CD4-positive, alpha-beta T cell treated with Interferon gamma for 1 hour (primary cell): Measurements from ENCODE around the gene GID4.

ENCODE experiments used
- DNase-seq: peaks from one replicate; pipeline ENCODE4 v3.0.0-alpha.2; 2020

Gene GID4

DNA sequence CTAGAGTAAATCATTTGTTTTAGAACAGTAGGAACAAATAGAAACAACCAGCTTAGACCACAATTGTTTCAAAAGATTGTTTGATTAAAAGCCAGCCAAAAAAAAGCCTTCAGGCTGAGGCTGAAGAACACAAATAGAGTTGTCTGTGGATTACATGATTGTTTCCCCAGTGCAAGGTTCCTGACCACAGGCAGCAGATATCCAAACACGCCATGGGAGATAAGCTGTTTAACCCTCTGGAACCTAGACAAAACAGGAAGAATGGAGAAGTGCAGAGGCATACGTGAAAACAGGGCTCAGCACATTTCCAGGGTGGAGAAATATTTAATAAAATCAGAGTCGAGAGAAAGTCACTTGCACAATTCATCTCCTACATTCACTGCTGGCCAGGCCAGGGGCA, 21.2 kb upstream of the GID4 start:
- DNase-seq, result no peak

GRCh38 chr17:18018411-18018921, 20.7 kb upstream of the GID4 start:
- DNase-seq, result no peak

- no peak for DNase-seq
Observed at GRCh38 chr17:18019838-18020154, 19.4 kb upstream of the GID4 start.

- DNase-seq, result no peak
Observed at GRCh38 chr17:18020971-18021370, 18.2 kb upstream of the GID4 start.

- DNase-seq, result no peak
Observed at GRCh38 chr17:18021372-18021771, 17.8 kb upstream of the GID4 start.

DNA sequence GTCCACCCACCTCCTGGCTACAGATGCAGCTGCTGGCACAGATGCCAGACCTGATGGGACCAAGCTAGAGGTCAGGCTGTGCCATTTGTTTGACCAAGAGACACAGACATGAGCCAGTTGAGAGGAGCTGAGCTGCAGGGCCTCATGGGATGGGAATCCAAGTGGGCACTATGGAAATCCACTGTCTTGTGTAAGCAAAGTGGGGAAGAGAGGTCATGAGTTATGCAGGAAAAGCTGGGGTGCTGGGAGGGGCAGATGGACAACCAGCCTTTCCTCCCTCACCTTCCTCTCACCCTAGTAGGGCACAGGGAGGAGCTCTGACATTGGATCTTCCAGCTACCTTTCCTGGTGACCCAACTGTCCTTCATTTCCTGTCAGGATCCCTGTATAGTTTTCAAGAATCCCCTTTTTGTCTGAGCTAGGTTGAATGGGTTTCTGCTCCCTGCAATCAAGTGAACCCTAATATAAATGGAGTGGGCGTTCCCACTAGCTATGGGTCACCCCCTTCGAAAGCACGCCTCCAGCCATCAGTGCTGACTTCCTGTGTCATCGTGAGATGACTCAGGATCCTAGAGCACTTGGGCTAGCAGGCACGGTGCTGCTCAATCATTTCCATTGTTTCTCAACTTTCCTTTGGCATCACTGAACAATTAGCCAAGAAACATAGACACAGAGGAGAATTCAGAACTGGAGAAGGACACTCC, 13.8 kb upstream of the GID4 start:
- peak; percentile 55 for DNase-seq

GRCh38 chr17:18025945-18026776, 13.0 kb upstream of the GID4 start:
- peak; percentile 64 for DNase-seq

- no peak for DNase-seq
Observed at GRCh38 chr17:18027280-18027679, 11.9 kb upstream of the GID4 start.

- no peak for DNase-seq
Observed at GRCh38 chr17:18028114-18028951, 10.9 kb upstream of the GID4 start.

DNA sequence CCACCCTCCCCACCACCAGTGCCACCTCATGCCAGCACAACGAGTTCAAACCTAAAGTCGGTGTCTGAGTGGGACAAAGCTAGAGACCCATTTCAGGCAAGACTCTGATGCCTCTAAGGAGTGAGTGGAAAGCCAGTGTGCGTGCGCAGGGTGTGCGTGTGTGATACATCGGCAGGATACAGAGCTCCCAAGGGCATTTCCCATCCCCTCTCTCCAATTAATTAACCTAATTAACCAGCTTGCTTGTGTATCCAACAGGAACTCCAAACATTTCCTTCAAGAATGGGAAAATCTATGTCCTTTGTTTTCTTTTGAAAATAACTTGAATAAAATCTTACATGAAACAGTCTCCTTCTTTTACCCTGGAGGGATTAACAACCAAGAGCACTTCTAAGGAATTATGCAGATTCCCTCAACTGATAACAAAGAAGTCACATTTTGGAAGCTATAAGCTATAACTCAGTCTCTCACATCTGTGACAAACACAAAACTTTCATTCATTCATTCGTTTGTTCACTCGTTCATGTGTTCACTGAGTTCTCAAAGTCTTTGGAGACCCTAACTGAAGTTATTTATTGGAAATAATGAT, 10.2 kb upstream of the GID4 start:
- DNase-seq, result no peak

- DNase-seq, result no peak
Observed at GRCh38 chr17:18031955-18032354, 7.3 kb upstream of the GID4 start.

- peak; percentile 52 for DNase-seq
Observed at GRCh38 chr17:18033442-18034099, 5.6 kb upstream of the GID4 start.

GRCh38 chr17:18035704-18036103, 3.5 kb upstream of the GID4 start:
- no peak for DNase-seq

GRCh38 chr17:18037486-18037885, 1.7 kb upstream of the GID4 start:
- no peak for DNase-seq

GRCh38 chr17:18038149-18038850, 908 bp upstream of the GID4 start:
- peak; percentile 16 for DNase-seq

DNA sequence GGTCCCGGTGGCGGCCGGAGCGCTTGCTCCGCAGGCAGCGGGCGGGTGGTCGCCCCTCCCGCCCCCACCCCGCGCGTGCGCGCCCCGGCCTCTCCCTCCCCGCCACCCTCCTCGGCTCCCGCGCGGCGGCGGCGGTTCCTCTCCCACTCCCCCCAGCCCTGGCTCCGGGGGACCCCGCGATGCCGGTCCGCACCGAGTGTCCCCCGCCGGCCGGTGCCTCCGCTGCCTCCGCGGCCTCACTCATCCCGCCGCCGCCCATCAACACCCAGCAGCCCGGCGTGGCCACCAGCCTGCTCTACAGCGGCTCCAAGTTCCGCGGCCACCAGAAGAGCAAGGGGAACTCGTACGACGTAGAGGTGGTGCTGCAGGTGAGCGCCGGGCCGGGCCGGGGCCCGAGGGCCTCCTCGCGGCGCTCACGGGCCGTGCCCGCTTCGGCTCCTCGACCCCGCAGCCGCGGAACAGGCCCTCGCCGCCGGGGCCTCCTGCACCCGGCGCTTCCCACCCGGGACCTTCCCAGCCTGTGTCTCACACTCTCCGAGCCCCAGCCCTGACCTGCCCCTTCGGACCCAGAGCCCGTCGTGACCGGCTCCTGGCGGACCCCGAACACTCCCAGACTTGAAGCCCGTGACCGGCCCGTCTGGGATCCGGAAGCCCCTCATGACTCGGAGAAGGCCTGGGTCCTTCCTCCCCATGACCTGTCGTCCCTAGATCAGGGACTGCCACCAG, 490 bp downstream of the GID4 start:
- no peak for DNase-seq

DNA sequence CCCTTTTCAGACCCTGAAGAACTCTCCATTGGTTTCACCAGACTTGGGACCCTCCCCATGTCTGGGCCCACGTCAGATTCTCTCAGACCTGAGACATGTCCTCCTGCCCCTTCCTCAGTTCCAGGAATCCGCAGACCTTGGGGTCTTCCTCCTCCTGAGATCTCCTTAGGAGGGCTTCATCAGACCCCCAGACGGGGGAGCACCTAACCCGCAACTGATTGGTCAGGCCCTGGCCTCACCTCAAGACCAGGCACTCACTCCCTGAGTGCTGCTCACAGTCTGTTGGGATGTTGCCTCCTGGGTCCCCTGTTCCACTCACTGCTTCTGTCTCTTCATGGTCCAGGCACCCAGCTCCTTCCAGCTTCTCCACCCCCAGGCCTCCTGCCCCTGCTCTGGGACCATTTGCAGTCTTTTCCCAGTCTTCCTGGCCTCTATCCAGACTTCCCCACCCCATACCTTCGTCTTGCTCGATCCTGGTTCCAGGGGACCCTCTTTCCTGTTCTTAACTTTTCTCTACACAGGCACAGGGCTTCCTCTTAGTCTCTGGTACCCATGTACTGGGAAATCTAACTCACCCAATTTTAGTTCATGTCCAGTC, 1.2 kb downstream of the GID4 start:
- no peak for DNase-seq

DNA sequence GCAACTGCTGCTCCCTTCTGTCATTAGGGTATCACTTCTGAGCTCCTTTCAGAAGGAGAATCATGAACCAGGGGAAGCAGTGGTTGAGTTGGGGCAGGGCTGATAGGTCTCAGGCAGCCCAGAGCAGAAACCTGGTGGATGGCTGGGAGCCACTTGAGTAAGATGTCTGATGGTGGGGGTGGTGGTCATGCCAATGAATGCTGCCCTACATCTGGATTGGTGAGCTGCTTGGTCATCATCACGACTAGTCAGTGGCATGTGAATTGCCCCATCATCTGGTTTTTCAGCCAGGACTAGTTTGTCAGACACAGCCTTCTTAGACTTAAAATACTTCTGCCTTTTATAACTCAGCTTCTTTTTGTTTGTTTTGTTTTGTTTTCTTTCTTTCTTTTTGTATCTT, 2.6 kb downstream of the GID4 start:
- no peak for DNase-seq

DNA sequence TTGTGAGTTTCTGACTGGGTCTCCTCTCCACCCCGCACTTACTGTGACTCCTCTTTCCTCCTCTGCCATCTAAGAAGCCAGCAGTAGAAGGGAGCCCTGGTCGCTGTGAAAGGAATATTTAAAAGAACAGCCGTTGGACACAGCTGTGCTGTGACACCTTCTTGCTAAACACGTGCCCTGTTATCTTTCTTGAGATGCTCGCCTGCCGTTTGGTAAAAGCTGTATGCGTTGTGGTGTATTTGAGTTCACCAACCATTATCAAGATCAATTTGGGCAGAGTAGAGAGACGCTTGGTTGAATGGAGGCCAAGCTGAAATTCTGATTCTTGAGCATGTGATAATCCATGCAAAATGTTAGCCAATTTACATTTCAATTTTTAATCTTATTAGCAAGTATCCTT, 3.8 kb downstream of the GID4 start:
- DNase-seq, result no peak

DNA sequence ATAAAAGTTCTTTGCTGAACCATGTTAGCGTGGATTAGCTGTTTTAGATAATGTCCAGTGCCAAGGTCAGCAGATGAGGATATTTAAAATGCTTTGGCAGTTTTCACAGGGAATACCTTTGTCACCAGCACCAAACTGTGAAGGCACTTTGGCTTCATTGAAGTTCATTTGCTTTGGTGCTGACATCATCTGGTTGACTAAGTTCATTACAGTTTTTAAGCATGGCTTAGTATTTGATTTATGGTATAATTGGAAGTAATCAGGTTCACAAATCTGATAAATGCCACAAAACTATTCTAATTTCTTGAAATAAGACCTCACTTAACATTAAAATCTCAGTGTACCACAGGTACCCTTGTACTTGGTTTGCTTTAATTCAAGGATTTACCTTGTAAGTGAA, 4.3 kb downstream of the GID4 start:
- no peak for DNase-seq

GRCh38 chr17:18044609-18045008, 5.4 kb downstream of the GID4 start:
- no peak for DNase-seq
